ENCODE data around the gene CACNA2D3. TPM values are rescaled to one million over a fixed set of nuclear protein-coding genes. Genes with fewer than 3 reads are reported as not detected.
"Not testable (repeated sequence)": the region's sequence is repeated elsewhere in the genome, so short reads cannot be mapped to it uniquely, and the experiment has no call there.

CACNA2D3 gene
- total RNA-seq, 1 experiment from 2014 or later: 6.1 TPM

GRCh38 chr3:55111906-55112305 is 989.6 kb downstream of the CACNA2D3 start:
- in situ Hi-C loops (cut with HindIII; ENCODE audit: low pct_unique_long_range_greater_than_20kb, low sequenced_read_pairs); DNase-seq (ENCODE audit: low read depth): not testable (repeated sequence)

DNA sequence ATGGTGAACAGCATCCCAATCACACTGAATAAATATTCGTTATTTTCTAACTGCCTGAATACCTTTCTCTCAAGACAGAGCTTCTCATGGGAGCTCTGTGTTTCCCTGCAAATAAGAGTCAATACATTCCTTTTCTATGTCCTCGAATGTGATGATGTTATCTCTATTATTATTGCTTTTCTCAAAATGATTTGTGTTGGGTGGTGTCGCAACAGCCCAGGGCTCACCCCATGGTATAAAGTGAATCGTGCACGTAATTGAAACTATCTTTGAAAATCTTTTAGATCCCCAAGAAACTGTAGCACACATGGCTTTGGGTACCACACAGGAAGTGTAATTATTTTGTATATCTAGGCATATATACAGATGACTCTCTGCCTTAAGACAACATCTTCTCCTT is 996.1 kb downstream of the CACNA2D3 start:
- in situ Hi-C loops (cut with HindIII; ENCODE audit: low pct_unique_long_range_greater_than_20kb, low sequenced_read_pairs): no loop called here
- DNase-seq (ENCODE audit: low read depth): no peak

DNA sequence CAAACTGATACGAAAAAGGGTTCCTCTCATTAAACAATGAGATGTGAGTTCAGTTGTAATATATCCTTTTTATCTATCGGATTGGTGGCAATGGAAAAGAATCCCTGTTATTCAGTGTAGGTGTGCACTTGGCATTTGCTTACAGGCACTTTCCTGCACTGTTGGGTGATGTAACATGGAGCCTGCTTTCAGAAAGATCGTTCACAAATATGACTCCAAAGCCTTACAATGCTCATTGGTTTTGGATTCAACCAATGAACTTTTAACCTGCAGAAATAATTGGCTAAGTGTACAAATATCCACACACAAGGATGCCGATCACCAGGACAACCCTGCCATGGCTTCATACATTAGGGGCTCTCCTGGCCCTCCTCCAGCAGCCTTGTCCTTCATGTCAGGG is 996.9 kb downstream of the CACNA2D3 start:
- no peak for DNase-seq (ENCODE audit: low read depth)
- in situ Hi-C loops (cut with HindIII; ENCODE audit: low pct_unique_long_range_greater_than_20kb, low sequenced_read_pairs): no loop called here

- in situ Hi-C loops (cut with HindIII; ENCODE audit: low pct_unique_long_range_greater_than_20kb, low sequenced_read_pairs): no loop called here
Observed at GRCh38 chr3:55122312-55122711, 1000.0 kb downstream of the CACNA2D3 start.

More at GRCh38 chr3:55122312-55122711, 1000.0 kb downstream of the CACNA2D3 start:
- DNase-seq (ENCODE audit: low read depth): no peak

Other genes with a start within 250 kb of the CACNA2D3 start
- gene ACTR8, start 240.4 kb upstream of the CACNA2D3 start, total RNA-seq (2014; rRNA removed; shearing (Covaris generic); ENCODE audit: low replicate concordance): 12.3 and 18.5 TPM in 2 replicates
- 49.8 and 65.6 TPM in 2 replicates for gene SELENOK, start 230.7 kb upstream of the CACNA2D3 start, total RNA-seq (2014; rRNA removed; shearing (Covaris generic); ENCODE audit: low replicate concordance)